ENCODE data around the gene RRAS2.

- TF ChIP-seq POLR2A (IDR thresholded peaks at IDR 0.05) (no peak), CTCF (IDR thresholded peaks at IDR 0.05) (no peak)
Measured at GRCh38 chr11:14372011-14372410, 13.0 kb upstream of the RRAS2 start.
